Mesenchymal stem cell (in vitro differentiated cells and primary cell): Measurements from ENCODE around the gene PPP5C. TPM values are rescaled to one million over a fixed set of nuclear protein-coding genes. Genes with fewer than 3 reads are reported as not detected.
"Not testable (repeated sequence)": the region's sequence is repeated elsewhere in the genome, so short reads cannot be mapped to it uniquely, and the experiment has no call there.

Experiments
- DNase-seq: peaks from one replicate; pipeline ENCODE4 v3.0.0-alpha.2; 2013
- H2AFZ ChIP-seq: one replicate; pipeline ENCODE4 v1.6.1; 2013; ENCODE audit warnings: low read depth, mild to moderate bottlenecking, control low read depth, inconsistent platforms, low read length, moderate library complexity
- H2AK5ac ChIP-seq: 2 replicates; pipeline ENCODE4 v1.6.1; 2013; ENCODE audit warnings: low read length, moderate library complexity, mild to moderate bottlenecking, inconsistent platforms; ENCODE audit not compliant: severe bottlenecking
- H2BK120ac ChIP-seq: one replicate; pipeline ENCODE4 v1.6.1; 2013; ENCODE audit warnings: low read depth, mild to moderate bottlenecking, inconsistent platforms, low read length, moderate library complexity
- H2BK12ac ChIP-seq, 2 experiments: one replicate each; pipeline ENCODE4 v1.6.1; 2013; ENCODE audit warnings: inconsistent platforms in 2 of 2, low read length in 2 of 2, mild to moderate bottlenecking in 2 of 2, moderate library complexity in 2 of 2, control low read depth in 1 of 2
- H2BK15ac ChIP-seq: one replicate; pipeline ENCODE4 v1.6.1; 2013; ENCODE audit warnings: mild to moderate bottlenecking, low read depth, inconsistent platforms; ENCODE audit not compliant: poor library complexity, severe bottlenecking
- H2BK5ac ChIP-seq: 2 replicates; pipeline ENCODE4 v1.6.1; 2013; ENCODE audit warnings: low read depth, mild to moderate bottlenecking, low read length, control low read depth, inconsistent platforms; ENCODE audit not compliant: poor library complexity, severe bottlenecking
- H3K14ac ChIP-seq, 2 experiments: one replicate each; pipeline ENCODE4 v1.6.1; 2013; ENCODE audit warnings: inconsistent platforms in 2 of 2, low read length in 2 of 2, control low read depth in 1 of 2, mild to moderate bottlenecking in 1 of 2, moderate library complexity in 1 of 2
- H3K18ac ChIP-seq, 2 experiments: one replicate each; pipeline ENCODE4 v1.6.1; 2013; ENCODE audit warnings: inconsistent platforms in 2 of 2, low read length in 2 of 2, control low read depth in 1 of 2, low read depth in 1 of 2, mild to moderate bottlenecking in 1 of 2
- H3K23ac ChIP-seq, 2 experiments: one replicate each; pipeline ENCODE4 v1.6.1; 2013; ENCODE audit warnings: inconsistent platforms in 2 of 2, low read length in 2 of 2, mild to moderate bottlenecking in 2 of 2, moderate library complexity in 2 of 2, control low read depth in 1 of 2
- H3K27ac ChIP-seq: 2 replicates; pipeline ENCODE4 v1.5.1; 2013; ENCODE audit warnings: mild to moderate bottlenecking, moderate library complexity, low read length, control low read depth, inconsistent platforms; ENCODE audit not compliant: poor library complexity, severe bottlenecking
- H3K27me3 ChIP-seq, 2 experiments: 2 replicates each; pipeline versions ENCODE4 v1.6.1 to v1.7.0; 2013; ENCODE audit warnings: low read length in 2 of 2, mild to moderate bottlenecking in 2 of 2, moderate library complexity in 2 of 2, control low read depth in 1 of 2, inconsistent platforms in 1 of 2; ENCODE audit not compliant: control insufficient read depth in 1 of 2, insufficient read depth in 1 of 2
- H3K36me3 ChIP-seq, 2 experiments: 2 replicates each; pipeline versions ENCODE4 v1.6.1 to v1.7.0; 2013; ENCODE audit warnings: low read length in 2 of 2, control low read depth in 1 of 2, inconsistent platforms in 1 of 2, low read depth in 1 of 2, mild to moderate bottlenecking in 1 of 2; ENCODE audit not compliant: insufficient read depth in 2 of 2, control insufficient read depth in 1 of 2
- H3K4ac ChIP-seq, 2 experiments: one replicate each; pipeline ENCODE4 v1.6.1; 2013; ENCODE audit warnings: inconsistent platforms in 2 of 2, low read length in 2 of 2, mild to moderate bottlenecking in 2 of 2, moderate library complexity in 2 of 2, control low read depth in 1 of 2, low read depth in 1 of 2
- H3K4me1 ChIP-seq: 2 replicates; pipeline ENCODE4 v1.6.1; 2013; ENCODE audit warnings: low read depth, low read length, control low read depth; ENCODE audit not compliant: control insufficient read depth, insufficient read depth
- H3K4me2 ChIP-seq: 2 replicates; pipeline ENCODE4 v1.6.1; 2013; ENCODE audit warnings: low read length, mild to moderate bottlenecking, inconsistent platforms; ENCODE audit not compliant: poor library complexity, severe bottlenecking
- H3K4me3 ChIP-seq, 2 experiments: 2 replicates each; pipeline versions ENCODE4 v1.5.1 to v1.7.0; 2013; ENCODE audit warnings: low read length in 2 of 2, mild to moderate bottlenecking in 2 of 2, control low read depth in 1 of 2, low read depth in 1 of 2; ENCODE audit not compliant: insufficient read depth in 1 of 2
- H3K79me1 ChIP-seq: replicated peaks from 2 replicates; pipeline ENCODE4 v1.6.1; 2013; ENCODE audit warnings: mild to moderate bottlenecking, control low read depth, low read length, inconsistent platforms; ENCODE audit not compliant: poor library complexity, severe bottlenecking
- H3K9ac ChIP-seq: 2 replicates; pipeline ENCODE4 v1.7.0; 2013; ENCODE audit warnings: mild to moderate bottlenecking, low read length, moderate library complexity
- H3K9me3 ChIP-seq: 2 replicates; pipeline ENCODE4 v1.7.0; 2013; ENCODE audit warnings: mild to moderate bottlenecking, low read length; ENCODE audit not compliant: control insufficient read depth
- H4K8ac ChIP-seq: one replicate; pipeline ENCODE4 v1.6.1; 2013; ENCODE audit warnings: inconsistent platforms, mild to moderate bottlenecking, low read length, moderate library complexity
- H4K91ac ChIP-seq: one replicate; pipeline ENCODE4 v1.6.1; 2013; ENCODE audit warnings: mild to moderate bottlenecking, low read length, inconsistent platforms
- WGBS: methylation state at CpG from one replicate; pipeline ENCODE4 v1.1.7; 2013; ENCODE audit warnings: mixed read lengths; 5-methylcytosine and 5-hydroxymethylcytosine counted together
- small RNA-seq: library from polyadenylated mRNA; stranded (forward); fragments of <200 nt; extraction: miRNeasy Mini kit (QIAGEN cat#:217004); gene quantifications from one replicate; pipeline ENCODE3, GENCODE V24; 2013; ENCODE audit warnings: low read depth

The PPP5C gene

DNA sequence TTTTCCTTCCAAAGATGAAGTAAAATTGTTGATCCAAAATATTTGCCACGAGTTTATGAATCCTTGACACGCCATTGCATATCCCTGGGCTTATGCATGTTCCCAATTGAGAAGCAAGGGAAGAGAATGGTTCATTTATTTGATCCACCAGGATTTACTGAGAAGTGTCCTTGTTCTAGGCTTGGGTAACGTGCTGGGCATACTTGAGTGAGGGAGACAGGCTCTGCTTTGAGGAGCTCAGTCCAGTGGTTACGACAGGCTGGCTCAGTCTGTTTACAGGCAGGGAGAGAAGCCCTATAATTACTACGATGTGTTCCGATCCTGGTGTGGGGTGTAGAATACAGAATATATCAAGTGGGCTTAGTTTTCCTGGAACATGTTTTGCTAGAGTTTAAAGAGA is 88.1 kb downstream of the PPP5C start:
- Histone ChIP-seq H3K4me2 (no peak overlapping the region), H3K27me3 (peaks cover 2 to 15% of the 10 kb centered on the region in 2 experiments), H3K36me3 (no peaks in the 10 kb centered on the region), H3K14ac (no peak overlapping the region), H2AFZ (no peak overlapping the region), H2AK5ac (no peak overlapping the region), H3K18ac (no peak overlapping the region), H3K23ac (no peak overlapping the region), H3K9me3 (no peaks in the 10 kb centered on the region), H2BK15ac (no peak overlapping the region), H4K91ac (no peak overlapping the region), H2BK12ac (no peak overlapping the region), H3K27ac (no peak overlapping the region), H3K4ac (no peak overlapping the region), H2BK120ac (no peak overlapping the region), H2BK5ac (no peak overlapping the region), H3K9ac (no peak overlapping the region), H3K4me1 (no peaks in the 10 kb centered on the region), H3K79me1 (no peaks in the 10 kb centered on the region), H3K4me3 (no peak overlapping the region), H4K8ac (no peak overlapping the region)
- no peak for DNase-seq
- 63% methylated on average over 6 of the region's 6 CpGs for WGBS

DNA sequence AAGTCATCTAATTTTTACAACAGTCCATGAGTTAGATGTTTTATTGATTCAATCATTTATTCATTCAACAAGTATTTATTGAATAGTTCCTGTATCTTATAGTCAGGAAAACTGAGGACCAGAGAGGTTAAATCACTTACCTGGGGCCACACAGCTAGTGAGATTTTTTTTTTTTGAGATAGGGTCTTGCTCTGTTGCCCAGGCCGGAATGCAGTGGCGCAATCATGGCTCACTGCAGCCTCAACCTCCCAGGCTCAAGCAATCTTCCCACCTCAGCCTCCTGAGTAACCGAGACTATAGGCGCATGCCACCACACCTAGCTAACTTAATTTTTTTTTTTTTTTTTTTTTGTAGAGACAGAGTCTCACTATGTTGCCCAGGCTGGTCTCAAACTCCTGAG is 88.8 kb downstream of the PPP5C start:
- H3K14ac ChIP-seq, H2BK12ac ChIP-seq, H3K18ac ChIP-seq, H2BK15ac ChIP-seq, H2AFZ ChIP-seq, H3K79me1 ChIP-seq, H3K9ac ChIP-seq, H3K4ac ChIP-seq, H3K36me3 ChIP-seq, H4K8ac ChIP-seq, H3K9me3 ChIP-seq, H4K91ac ChIP-seq, H3K4me3 ChIP-seq, DNase-seq, H3K27ac ChIP-seq, H2BK5ac ChIP-seq, H3K23ac ChIP-seq, H2BK120ac ChIP-seq, H3K4me1 ChIP-seq, H3K4me2 ChIP-seq, H2AK5ac ChIP-seq: not testable (repeated sequence)
- WGBS = 100% methylated on average over 2 of the region's 4 CpGs
- peaks cover 0 to 11% of the 10 kb centered on the region in 2 experiments for H3K27me3 ChIP-seq

Small RNAs within 50 kb of the gene (small RNA-seq; reads per million reads assigned to genes)
- not detected for gene RNU6-924P
